Progenitor cell of endocrine pancreas (in vitro differentiated cells): ENCODE data around the gene ST7. TPM values are rescaled to one million over a fixed set of nuclear protein-coding genes. Genes with fewer than 3 reads are reported as not detected.

Source experiments
- DNase-seq: peaks from one replicate; pipeline ENCODE4 v3.0.0; 2021; ENCODE audit warnings: low spot score; ENCODE audit not compliant: unreplicated experiment
- H3K27ac Mint-ChIP-seq: 2 replicates; pipeline ENCODE4 v1.8.0; 2021; ENCODE audit warnings: mild to moderate bottlenecking, moderate library complexity, mixed read lengths
- H3K27me3 Mint-ChIP-seq: 2 replicates; pipeline ENCODE4 v1.8.0; 2021; ENCODE audit warnings: mixed read lengths
- H3K36me3 Mint-ChIP-seq: 2 replicates; pipeline ENCODE4 v1.8.0; 2022; ENCODE audit warnings: mixed read lengths; ENCODE audit not compliant: insufficient read depth
- H3K4me1 Mint-ChIP-seq: 2 replicates; pipeline ENCODE4 v1.8.0; 2021; ENCODE audit warnings: low read depth, mixed read lengths
- H3K4me3 Mint-ChIP-seq: 2 replicates; pipeline ENCODE4 v1.8.0; 2021; ENCODE audit warnings: low read depth, mild to moderate bottlenecking, moderate library complexity, mixed read lengths
- H3K9me3 Mint-ChIP-seq: 2 replicates; pipeline ENCODE4 v1.8.0; 2021; ENCODE audit warnings: low read depth, mixed read lengths
- CTCF ChIP-seq: fragments of 200-600 bp; sonication (generic); IDR thresholded peaks from one replicate; pipeline ENCODE4 v1.5.0; 2021; ENCODE audit warnings: antibody characterized with exemption, mild to moderate bottlenecking; ENCODE audit not compliant: unreplicated experiment
- total RNA-seq: library from RNA; stranded (reverse); gene quantifications from 2 replicates; pipeline ENCODE4 v1.2.1, GENCODE V29; 2021

ST7 gene
- total RNA-seq, 1 donor from 2014 or later, result 24.8 TPM

- no peaks in the 10 kb centered on the region for H3K9me3 Mint-ChIP-seq
- H3K36me3 Mint-ChIP-seq, result no peaks in the 10 kb centered on the region
- no peak overlapping the region for H3K4me3 Mint-ChIP-seq
- no peak for DNase-seq
- H3K4me1 Mint-ChIP-seq, result peaks cover 32% of the 10 kb centered on the region
- no peak for TF ChIP-seq CTCF
- H3K27ac Mint-ChIP-seq, result no peak overlapping the region
- H3K27me3 Mint-ChIP-seq, result no peaks in the 10 kb centered on the region
Measured at GRCh38 chr7:117083648-117084047, 130.3 kb downstream of the ST7 start.

GRCh38 chr7:117084286-117084685 is 131.0 kb downstream of the ST7 start:
- H3K27ac Mint-ChIP-seq, result no peak overlapping the region

GRCh38 chr7:117085275-117085674 is 132.0 kb downstream of the ST7 start:
- no peak for DNase-seq
- no peak overlapping the region for H3K27ac Mint-ChIP-seq

More at GRCh38 chr7:117084286-117084685, 131.0 kb downstream of the ST7 start:
- Mint-ChIP-seq H3K36me3 (no peaks in the 10 kb centered on the region), H3K27me3 (no peaks in the 10 kb centered on the region), H3K9me3 (no peaks in the 10 kb centered on the region), H3K4me3 (no peak overlapping the region), H3K4me1 (peaks cover 32% of the 10 kb centered on the region)
- no peak for DNase-seq
- TF ChIP-seq CTCF, result no peak

GRCh38 chr7:117085769-117086463 is 132.6 kb downstream of the ST7 start:
- Mint-ChIP-seq H3K36me3 (no peaks in the 10 kb centered on the region), H3K27me3 (no peaks in the 10 kb centered on the region), H3K4me3 (no peak overlapping the region), H3K9me3 (no peaks in the 10 kb centered on the region), H3K27ac (no peak overlapping the region), H3K4me1 (peaks cover 35% of the 10 kb centered on the region)
- TF ChIP-seq CTCF, result no peak
- DNase-seq, result no peak

More at GRCh38 chr7:117085275-117085674, 132.0 kb downstream of the ST7 start:
- TF ChIP-seq CTCF, result no peak
- Mint-ChIP-seq H3K4me3 (no peak overlapping the region), H3K4me1 (peaks cover 32% of the 10 kb centered on the region), H3K9me3 (no peaks in the 10 kb centered on the region), H3K27me3 (no peaks in the 10 kb centered on the region), H3K36me3 (no peaks in the 10 kb centered on the region)

GRCh38 chr7:117086788-117087187 is 133.5 kb downstream of the ST7 start:
- Mint-ChIP-seq H3K27ac (no peak overlapping the region), H3K4me1 (peaks cover 37% of the 10 kb centered on the region), H3K27me3 (no peaks in the 10 kb centered on the region), H3K4me3 (no peak overlapping the region), H3K36me3 (no peaks in the 10 kb centered on the region), H3K9me3 (no peaks in the 10 kb centered on the region)
- DNase-seq, result no peak
- no peak for TF ChIP-seq CTCF
